Loucy (cell line): ENCODE data around the gene CCDC66.

Source experiments
- CTCF ChIP-seq: fragments of 200-600 bp; sonication (generic); conservative IDR thresholded peaks from 2 replicates; pipeline ENCODE4 v1.5.1; 2014; ENCODE audit warnings: mild to moderate bottlenecking, antibody characterized with exemption, low read length
- EZH2phosphoT487 ChIP-seq: fragments of 200-600 bp; IDR thresholded peaks from 2 replicates; pipeline ENCODE4 v1.6.1; 2018; ENCODE audit warnings: antibody characterized with exemption, mild to moderate bottlenecking, moderate library complexity, borderline replicate concordance

DNA sequence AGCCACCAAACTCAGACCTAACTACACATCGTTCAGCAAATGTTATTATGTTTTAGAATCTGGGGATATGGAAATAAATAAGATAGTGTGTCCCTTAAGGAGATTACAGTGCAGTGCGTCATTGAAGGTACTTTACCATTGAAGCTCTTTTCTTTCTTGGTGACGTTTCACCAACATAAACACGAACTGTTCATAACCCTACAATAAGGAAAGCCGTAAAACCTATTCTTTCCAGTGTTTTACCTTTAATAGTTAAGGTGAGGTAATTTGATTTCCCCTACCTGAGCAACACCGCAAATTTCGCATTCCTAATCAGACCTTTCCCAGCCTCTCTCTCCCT lies 826 bp downstream of the CCDC66 start:
- TF ChIP-seq CTCF (no peak), EZH2phosphoT487 (no peak)
